Uterus (tissue), 4 donors: ENCODE measurements around the gene CAMK2N1. TPM values are rescaled to one million over a fixed set of nuclear protein-coding genes. Genes with fewer than 3 reads are reported as not detected.

Source experiments
- DNase-seq, 2 donors: peaks; one replicate each; pipeline ENCODE4 v3.0.0-alpha.2; 2019 to 2020
- H3K27ac ChIP-seq, 2 donors: fragments of 200-600 bp; sonication (generic); 1 replicate in 1 of 2; 2 replicates in 1 of 2; pipeline ENCODE4 v1.5.1; 2016 to 2018
- H3K27me3 ChIP-seq, 2 donors: fragments of 200-600 bp; sonication (generic); one replicate each; pipeline ENCODE4 v1.5.1; 2018 to 2019; ENCODE audit warnings: control low read depth in 1 of 2
- H3K36me3 ChIP-seq, 2 donors: fragments of 200-600 bp; sonication (generic); one replicate each; pipeline ENCODE4 v1.5.1; 2019; ENCODE audit warnings: control low read depth in 1 of 2
- H3K4me1 ChIP-seq, 2 donors: fragments of 200-600 bp; sonication (generic); one replicate each; pipeline ENCODE4 v1.5.1; 2018 to 2019; ENCODE audit warnings: control low read depth in 1 of 2
- H3K4me3 ChIP-seq, 2 donors: fragments of 200-600 bp; sonication (generic); 1 replicate in 1 of 2; 2 replicates in 1 of 2; pipeline ENCODE4 v1.5.1; 2018 to 2019; ENCODE audit warnings: mild to moderate bottlenecking in 1 of 2
- H3K9me3 ChIP-seq, 2 donors: fragments of 200-600 bp; sonication (generic); one replicate each; pipeline ENCODE4 v1.5.1; 2019; ENCODE audit warnings: control low read depth in 1 of 2
- POLR2A ChIP-seq, 2 donors: fragments of 450-650 bp; IDR thresholded peaks; one replicate each; pipeline ENCODE4 v1.6.1; 2016; ENCODE audit warnings: antibody characterized with exemption in 2 of 2, mild to moderate bottlenecking in 1 of 2, moderate library complexity in 1 of 2
- intact Hi-C: fragments of 100-400 bp; cut with DNase I; formaldehyde crosslinking; loops from one replicate; pipeline ENCODE4 v1.15.1; 2023; ENCODE audit warnings: low total_unique reads
- total RNA-seq, 4 donors: library from RNA; depleted of rRNA in 3 of 4; stranded (reverse); fragments of >200 nt in 3 of 4; gene quantifications; one replicate each; pipeline versions ENCODE4 v1.1.0 to v1.2.4, GENCODE V29; 2014 to 2023
- TF ChIP-seq, protein P1 (sequence below), 4 experiments: fragments of 200-600 bp in 2 of 4; fragments of 450-650 bp in 2 of 4; sonication (generic) in 2 of 4; IDR thresholded peaks; one replicate each; pipeline ENCODE4 v1.5.1; 2016 to 2019; ENCODE audit warnings: antibody characterized with exemption in 4 of 4, mild to moderate bottlenecking in 2 of 4, moderate library complexity in 1 of 4
- donor health status: DM: yes; HTN: yes; CAD: no.

CAMK2N1 gene
- total RNA-seq, 4 donors from 2014 or later = 12.6 to 37.3 (median 19.4) TPM

DNA sequence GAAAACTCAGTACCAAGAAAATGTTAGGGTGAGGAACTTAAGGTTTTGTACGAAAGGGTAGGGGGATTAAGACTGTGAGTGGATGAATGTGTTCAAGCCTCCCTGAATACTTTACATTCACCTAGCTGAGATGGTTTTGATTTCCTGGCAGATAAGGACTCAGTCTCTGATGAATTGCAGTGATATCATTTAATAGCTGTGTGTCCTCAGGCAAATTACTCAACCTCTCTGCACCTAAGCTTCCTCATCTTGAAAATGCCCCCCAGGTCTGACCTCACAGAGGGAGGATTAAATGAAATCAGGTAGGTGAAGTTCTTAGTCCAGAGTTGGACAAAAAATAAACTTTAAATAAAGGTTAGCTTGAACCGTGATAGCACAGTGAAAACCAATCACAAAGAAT is 48.4 kb downstream of the CAMK2N1 start:
- no peaks in the 10 kb centered on the region for H3K36me3 ChIP-seq
- no peak overlapping the region for H3K27ac ChIP-seq
- intact Hi-C loops = no loop called here
- H3K4me3 ChIP-seq = no peak overlapping the region
- H3K4me1 ChIP-seq = no peaks in the 10 kb centered on the region
- H3K9me3 ChIP-seq = no peaks in the 10 kb centered on the region
- DNase-seq = no peak
- no peaks in the 10 kb centered on the region for H3K27me3 ChIP-seq
- no peak for TF ChIP-seq POLR2A (IDR thresholded peaks at IDR 0.05)
- TF ChIP-seq, protein P1, sequence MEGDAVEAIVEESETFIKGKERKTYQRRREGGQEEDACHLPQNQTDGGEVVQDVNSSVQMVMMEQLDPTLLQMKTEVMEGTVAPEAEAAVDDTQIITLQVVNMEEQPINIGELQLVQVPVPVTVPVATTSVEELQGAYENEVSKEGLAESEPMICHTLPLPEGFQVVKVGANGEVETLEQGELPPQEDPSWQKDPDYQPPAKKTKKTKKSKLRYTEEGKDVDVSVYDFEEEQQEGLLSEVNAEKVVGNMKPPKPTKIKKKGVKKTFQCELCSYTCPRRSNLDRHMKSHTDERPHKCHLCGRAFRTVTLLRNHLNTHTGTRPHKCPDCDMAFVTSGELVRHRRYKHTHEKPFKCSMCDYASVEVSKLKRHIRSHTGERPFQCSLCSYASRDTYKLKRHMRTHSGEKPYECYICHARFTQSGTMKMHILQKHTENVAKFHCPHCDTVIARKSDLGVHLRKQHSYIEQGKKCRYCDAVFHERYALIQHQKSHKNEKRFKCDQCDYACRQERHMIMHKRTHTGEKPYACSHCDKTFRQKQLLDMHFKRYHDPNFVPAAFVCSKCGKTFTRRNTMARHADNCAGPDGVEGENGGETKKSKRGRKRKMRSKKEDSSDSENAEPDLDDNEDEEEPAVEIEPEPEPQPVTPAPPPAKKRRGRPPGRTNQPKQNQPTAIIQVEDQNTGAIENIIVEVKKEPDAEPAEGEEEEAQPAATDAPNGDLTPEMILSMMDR (IDR thresholded peaks at IDR 0.05) = no peak

DNA sequence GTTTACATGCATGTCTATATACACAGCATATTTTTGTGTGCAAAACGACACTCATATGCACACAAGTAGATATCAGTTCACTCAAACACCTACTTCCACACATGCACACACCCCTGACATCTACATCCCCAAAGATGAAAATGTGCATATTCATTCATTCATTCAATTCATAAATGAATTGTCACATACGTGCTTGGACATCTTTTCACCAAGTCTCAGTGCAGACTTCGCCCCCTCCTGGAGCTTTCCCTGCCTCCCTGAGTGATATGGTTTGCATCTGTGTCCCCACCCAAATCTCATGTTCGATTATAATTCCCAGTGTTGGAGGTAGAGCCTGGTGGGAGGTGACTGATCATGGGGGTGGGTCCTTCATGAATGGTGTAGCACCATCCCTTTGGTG is 53.1 kb downstream of the CAMK2N1 start:
- H3K27ac ChIP-seq = no peak overlapping the region
- no peak for DNase-seq
- TF ChIP-seq, protein P1 (IDR thresholded peaks at IDR 0.05) = no peak
- TF ChIP-seq POLR2A (IDR thresholded peaks at IDR 0.05) = no peak
- H3K27me3 ChIP-seq = no peaks in the 10 kb centered on the region
- no peak overlapping the region for H3K4me3 ChIP-seq
- H3K36me3 ChIP-seq = no peaks in the 10 kb centered on the region
- H3K4me1 ChIP-seq = no peaks in the 10 kb centered on the region
- no peaks in the 10 kb centered on the region for H3K9me3 ChIP-seq
- intact Hi-C loops = no loop called here

Other genes with a start within 250 kb of the CAMK2N1 start
- gene VWA5B1, start 195.3 kb downstream of the CAMK2N1 start, total RNA-seq = under 1 TPM in 1 of 4 donors, not detected in 3; 0.69 TPM
- gene MUL1, start 21.9 kb upstream of the CAMK2N1 start, total RNA-seq = 10 to 100 TPM; 14.1 to 35.9 (median 29.3) TPM
- gene FAM43B, start 66.4 kb upstream of the CAMK2N1 start, total RNA-seq = 1 to 10 TPM in 3 of 4 donors, not detected in 1; 1.5 to 2.3 (median 2.2) TPM
- 10 to 100 TPM in 1 of 4 donors, 1 to 10 TPM in 3; 2.3 to 12.2 (median 5.0) TPM for gene CDA, start 102.9 kb upstream of the CAMK2N1 start, total RNA-seq
- 10 to 100 TPM; 55.6 to 67.4 (median 62.8) TPM for gene PINK1, start 147.2 kb upstream of the CAMK2N1 start, total RNA-seq
- 100 to 1,000 TPM; 101 to 236 (median 123) TPM for gene DDOST, start 175.2 kb upstream of the CAMK2N1 start, total RNA-seq
- gene KIF17, start 231.8 kb upstream of the CAMK2N1 start, total RNA-seq = 1 to 10 TPM in 2 of 4 donors, under 1 TPM in 1, not detected in 1; 0.77 to 6.3 (median 4.9) TPM
- gene SH2D5, start 246.5 kb upstream of the CAMK2N1 start, total RNA-seq = under 1 TPM in 1 of 4 donors, not detected in 3; 0.55 TPM